ENCODE data around the gene TROAP.

The TROAP gene

GRCh38 chr12:49346659-49347310, 23.7 kb downstream of the TROAP start, which contains the start of gene DNAJC22:
Gene DNAJC22, plus strand, starts transcription at chr12:49346888. Its CDS starts 1,985 bp downstream, at chr12:49348873.
- no peak for TF ChIP-seq FOXP2 (optimal IDR thresholded peaks at IDR 0.05; ENCODE audit: borderline replicate concordance, extremely low read depth, extremely low read length, insufficient read depth)
- TF ChIP-seq POLR2AphosphoS5 (IDR thresholded peaks at IDR 0.05; ENCODE audit: low read depth, low read length): no peak
- no peak for TF ChIP-seq SIN3A (IDR thresholded peaks at IDR 0.05; ENCODE audit: borderline replicate concordance, insufficient read depth, low read length)

- TF ChIP-seq REST (IDR thresholded peaks at IDR 0.05; ENCODE audit: insufficient read depth in 1 of 2, low read depth in 2 of 2, low read length in 2 of 2) (no peak), TAF1 (IDR thresholded peaks at IDR 0.05; ENCODE audit: borderline replicate concordance, insufficient read depth, low read length) (no peak), FOXP2 (optimal IDR thresholded peaks at IDR 0.05; ENCODE audit: borderline replicate concordance, extremely low read depth, extremely low read length, insufficient read depth) (no peak), SIN3A (IDR thresholded peaks at IDR 0.05; ENCODE audit: borderline replicate concordance, insufficient read depth, low read length) (no peak), POLR2AphosphoS5 (IDR thresholded peaks at IDR 0.05; ENCODE audit: low read depth, low read length) (no peak)
Measured at GRCh38 chr12:49347311-49348193, 24.5 kb downstream of the TROAP start.

GRCh38 chr12:49348781-49349180, 25.7 kb downstream of the TROAP start:
- TF ChIP-seq TAF1 (IDR thresholded peaks at IDR 0.05; ENCODE audit: borderline replicate concordance, insufficient read depth, low read length): no peak
- no peak for TF ChIP-seq FOXP2 (optimal IDR thresholded peaks at IDR 0.05; ENCODE audit: borderline replicate concordance, extremely low read depth, extremely low read length, insufficient read depth)
- TF ChIP-seq POLR2AphosphoS5 (IDR thresholded peaks at IDR 0.05; ENCODE audit: low read depth, low read length): no peak
- TF ChIP-seq REST (IDR thresholded peaks at IDR 0.05; ENCODE audit: insufficient read depth in 1 of 2, low read depth in 2 of 2, low read length in 2 of 2): no peak
- no peak for TF ChIP-seq SIN3A (IDR thresholded peaks at IDR 0.05; ENCODE audit: borderline replicate concordance, insufficient read depth, low read length)

- TF ChIP-seq SIN3A (IDR thresholded peaks at IDR 0.05; ENCODE audit: borderline replicate concordance, insufficient read depth, low read length): no peak
- TF ChIP-seq REST (IDR thresholded peaks at IDR 0.05; ENCODE audit: insufficient read depth in 1 of 2, low read depth in 2 of 2, low read length in 2 of 2): no peak
- no peak for TF ChIP-seq POLR2AphosphoS5 (IDR thresholded peaks at IDR 0.05; ENCODE audit: low read depth, low read length)
- no peak for TF ChIP-seq TAF1 (IDR thresholded peaks at IDR 0.05; ENCODE audit: borderline replicate concordance, insufficient read depth, low read length)
- no peak for TF ChIP-seq FOXP2 (optimal IDR thresholded peaks at IDR 0.05; ENCODE audit: borderline replicate concordance, extremely low read depth, extremely low read length, insufficient read depth)
Measured at GRCh38 chr12:49349266-49349665, 26.2 kb downstream of the TROAP start.

GRCh38 chr12:49352351-49352750, 29.3 kb downstream of the TROAP start:
- TF ChIP-seq REST (IDR thresholded peaks at IDR 0.05; ENCODE audit: insufficient read depth in 1 of 2, low read depth in 2 of 2, low read length in 2 of 2) (no peak), POLR2AphosphoS5 (IDR thresholded peaks at IDR 0.05; ENCODE audit: low read depth, low read length) (no peak), SIN3A (IDR thresholded peaks at IDR 0.05; ENCODE audit: borderline replicate concordance, insufficient read depth, low read length) (no peak), FOXP2 (optimal IDR thresholded peaks at IDR 0.05; ENCODE audit: borderline replicate concordance, extremely low read depth, extremely low read length, insufficient read depth) (no peak), TAF1 (IDR thresholded peaks at IDR 0.05; ENCODE audit: borderline replicate concordance, insufficient read depth, low read length) (no peak)

All from PFSK-1 (cell line).